GM18507 (cell line): Measurements from ENCODE around the gene C1orf50.
"Not testable (repeated sequence)": the region's sequence is repeated elsewhere in the genome, so short reads cannot be mapped to it uniquely, and the experiment has no call there.

Experiments
- DNase-seq: peaks from one replicate; pipeline ENCODE4 v3.0.0; 2011; ENCODE audit warnings: low read depth; ENCODE audit not compliant: insufficient read length; ENCODE audit errors: extremely low spot score
- FAIRE-seq: peaks from 2 replicates; lab custom pipeline; 2011; peaks lifted over from hg19 to GRCh38; lab: Jason Lieb, UNC

The C1orf50 gene

GRCh38 chr1:42784946-42785693, 18.1 kb downstream of the C1orf50 start, which contains the start of gene TMEM269:
Gene TMEM269 (plus strand): TSS chr1:42784991. CDS start chr1:42789894, 4,903 bp downstream.
- FAIRE-seq: no peak
- DNase-seq: no peak

GRCh38 chr1:42786097-42786496, 19.0 kb downstream of the C1orf50 start:
- DNase-seq (no peak), FAIRE-seq (no peak)

GRCh38 chr1:42788021-42788420, 21.0 kb downstream of the C1orf50 start:
- FAIRE-seq (no peak), DNase-seq (no peak)

- FAIRE-seq: no peak
These were observed 26.8 kb downstream of the C1orf50 start for GRCh38 chr1:42793824-42794223.

GRCh38 chr1:42797414-42797813, 30.4 kb downstream of the C1orf50 start:
- no peak for FAIRE-seq

More at GRCh38 chr1:42793824-42794223, 26.8 kb downstream of the C1orf50 start:
- no peak for DNase-seq

GRCh38 chr1:42797979-42798378, 30.9 kb downstream of the C1orf50 start:
- DNase-seq (no peak), FAIRE-seq (no peak)

More at GRCh38 chr1:42797414-42797813, 30.4 kb downstream of the C1orf50 start:
- no peak for DNase-seq

- FAIRE-seq (no peak), DNase-seq (no peak)
These were observed 34.9 kb downstream of the C1orf50 start for GRCh38 chr1:42801832-42802473.

- FAIRE-seq (no peak), DNase-seq (no peak)
These were observed 39.1 kb downstream of the C1orf50 start for GRCh38 chr1:42806171-42806570.

- DNase-seq (no peak), FAIRE-seq (no peak)
These were observed 39.5 kb downstream of the C1orf50 start for GRCh38 chr1:42806593-42806992.

GRCh38 chr1:42807056-42807668, 40.1 kb downstream of the C1orf50 start:
- DNase-seq: no peak
- no peak for FAIRE-seq

GRCh38 chr1:42814815-42815214, 47.8 kb downstream of the C1orf50 start:
- FAIRE-seq, DNase-seq: not testable (repeated sequence)

- FAIRE-seq: no peak
- DNase-seq: no peak
These were observed 49.0 kb downstream of the C1orf50 start for GRCh38 chr1:42815941-42816584.

GRCh38 chr1:42816585-42817439, 49.8 kb downstream of the C1orf50 start, which contains the start of the genes ERMAP and SVBP:
Gene ERMAP (plus strand): TSS chr1:42817122. CDS start chr1:42830449, 13,327 bp downstream.
Gene SVBP (minus strand): TSS chr1:42817397. CDS start chr1:42816544, 853 bp downstream.
- peak; percentile 79 for FAIRE-seq
- peak; percentile 91 for DNase-seq

GRCh38 chr1:42817440-42817767, 50.4 kb downstream of the C1orf50 start:
- no peak for FAIRE-seq
- no peak for DNase-seq

GRCh38 chr1:42817976-42818375, 50.9 kb downstream of the C1orf50 start:
- FAIRE-seq: no peak
- no peak for DNase-seq

- FAIRE-seq (no peak), DNase-seq (no peak)
These were observed 53.8 kb downstream of the C1orf50 start for GRCh38 chr1:42820813-42821212.

GRCh38 chr1:42821690-42822089, 54.6 kb downstream of the C1orf50 start:
- FAIRE-seq: no peak

GRCh38 chr1:42822800-42823392, 55.8 kb downstream of the C1orf50 start:
- DNase-seq (no peak), FAIRE-seq (no peak)

More at GRCh38 chr1:42821690-42822089, 54.6 kb downstream of the C1orf50 start:
- no peak for DNase-seq
